ENCODE data around the gene ANKMY2.

Gene ANKMY2

DNA sequence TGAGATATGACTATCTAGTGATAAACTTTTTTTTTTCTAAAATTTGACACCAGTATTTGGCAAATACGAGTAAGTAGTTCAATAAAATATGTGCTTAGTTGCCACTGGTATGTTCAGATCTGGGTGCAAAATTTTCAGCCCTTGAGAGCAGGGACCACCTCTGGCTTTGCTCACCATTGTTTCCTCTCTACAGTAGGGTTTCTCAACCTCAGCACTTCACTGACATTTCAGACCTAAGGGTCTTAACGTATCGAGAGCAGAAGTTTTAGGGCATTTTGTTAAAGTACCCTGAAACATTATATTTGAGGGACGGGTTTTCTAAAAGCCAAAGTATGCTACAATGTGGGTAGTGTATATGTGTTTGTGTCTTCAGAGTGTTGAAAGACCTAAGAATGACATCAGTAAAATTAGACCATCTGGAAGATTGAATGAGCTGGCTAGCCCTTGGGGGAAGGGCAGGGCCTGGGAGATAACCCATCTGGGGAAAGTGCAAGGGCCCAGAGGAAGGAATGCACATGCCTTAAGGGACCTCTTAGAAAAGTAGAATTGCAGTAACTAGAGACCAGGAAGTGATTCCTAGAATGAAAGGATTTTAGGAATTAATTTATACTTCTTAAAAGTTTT lies 12.2 kb upstream of the ANKMY2 start:
- no peak for DNase-seq

DNA sequence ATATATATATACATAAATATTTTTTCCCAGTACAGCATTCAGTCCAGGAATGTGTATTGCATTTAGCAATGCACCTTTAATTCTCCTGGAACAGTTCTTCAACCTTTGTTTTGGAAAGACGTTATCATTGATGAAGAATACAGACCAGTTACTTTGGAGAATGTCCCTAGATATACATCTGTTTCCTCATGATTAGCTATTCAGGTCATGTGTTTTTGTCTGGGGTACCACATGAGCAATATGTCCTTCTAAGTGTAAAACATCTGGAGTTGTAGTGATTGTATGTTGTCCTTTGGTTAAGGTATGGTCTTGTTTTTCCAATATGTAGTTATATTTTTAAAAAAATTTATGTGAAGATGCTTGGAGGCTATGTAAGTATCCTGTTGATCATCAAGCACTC lies 10.6 kb upstream of the ANKMY2 start:
- DNase-seq, result no peak

DNA sequence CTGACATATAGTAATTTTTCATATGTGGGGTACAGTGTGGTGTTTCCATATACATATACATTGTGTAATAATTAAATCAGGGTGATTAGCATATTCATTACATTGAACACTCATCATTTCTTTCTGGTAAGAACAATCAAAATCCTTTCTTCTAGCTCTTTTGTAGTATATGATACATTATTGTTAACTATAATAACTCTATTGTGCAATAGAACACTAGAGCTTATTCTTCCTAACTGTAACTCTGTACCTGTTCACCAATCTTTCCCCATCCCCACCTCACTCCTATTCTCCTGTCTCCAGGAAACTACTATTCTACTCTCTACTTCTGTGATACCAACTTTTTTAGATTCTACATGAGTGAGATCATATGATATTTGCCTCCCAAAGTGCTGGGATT lies 9.8 kb upstream of the ANKMY2 start:
- DNase-seq, result no peak

DNA sequence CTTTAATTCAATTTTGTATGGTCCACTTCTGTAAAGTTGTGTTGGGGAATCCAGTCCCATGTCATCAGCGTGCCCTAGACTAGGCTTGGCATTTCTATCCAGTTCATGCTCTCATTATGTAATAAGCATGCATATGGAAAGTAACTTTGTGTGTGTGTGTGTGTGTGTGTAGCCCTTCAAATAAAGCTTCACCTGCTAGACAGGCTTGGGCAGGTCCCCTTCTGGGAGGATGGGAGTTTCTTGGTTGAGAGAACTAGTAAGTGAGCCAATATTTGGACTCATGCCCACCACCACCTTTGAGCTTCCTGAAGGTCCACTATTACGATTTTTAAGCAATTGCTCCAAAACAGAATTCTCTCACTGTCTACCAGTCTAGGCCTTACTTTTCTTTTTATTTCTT lies 7.3 kb upstream of the ANKMY2 start:
- no peak for DNase-seq

DNA sequence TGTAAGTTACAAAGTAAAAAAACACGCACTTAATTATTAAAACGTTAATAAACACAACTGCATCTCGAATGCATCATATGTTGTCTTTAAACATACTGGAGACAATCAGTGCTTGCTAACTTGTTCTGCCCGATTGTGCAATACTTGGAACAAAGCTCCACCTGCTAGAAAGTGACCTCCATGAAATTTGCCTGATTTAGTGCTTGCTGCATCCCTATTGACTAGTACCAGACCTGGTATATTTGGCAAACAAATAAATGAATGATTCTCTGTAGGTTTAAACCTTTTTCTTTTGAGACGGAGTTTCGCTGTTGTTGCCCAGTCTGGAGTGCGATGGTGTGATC lies 6.7 kb upstream of the ANKMY2 start:
- DNase-seq, result no peak

DNA sequence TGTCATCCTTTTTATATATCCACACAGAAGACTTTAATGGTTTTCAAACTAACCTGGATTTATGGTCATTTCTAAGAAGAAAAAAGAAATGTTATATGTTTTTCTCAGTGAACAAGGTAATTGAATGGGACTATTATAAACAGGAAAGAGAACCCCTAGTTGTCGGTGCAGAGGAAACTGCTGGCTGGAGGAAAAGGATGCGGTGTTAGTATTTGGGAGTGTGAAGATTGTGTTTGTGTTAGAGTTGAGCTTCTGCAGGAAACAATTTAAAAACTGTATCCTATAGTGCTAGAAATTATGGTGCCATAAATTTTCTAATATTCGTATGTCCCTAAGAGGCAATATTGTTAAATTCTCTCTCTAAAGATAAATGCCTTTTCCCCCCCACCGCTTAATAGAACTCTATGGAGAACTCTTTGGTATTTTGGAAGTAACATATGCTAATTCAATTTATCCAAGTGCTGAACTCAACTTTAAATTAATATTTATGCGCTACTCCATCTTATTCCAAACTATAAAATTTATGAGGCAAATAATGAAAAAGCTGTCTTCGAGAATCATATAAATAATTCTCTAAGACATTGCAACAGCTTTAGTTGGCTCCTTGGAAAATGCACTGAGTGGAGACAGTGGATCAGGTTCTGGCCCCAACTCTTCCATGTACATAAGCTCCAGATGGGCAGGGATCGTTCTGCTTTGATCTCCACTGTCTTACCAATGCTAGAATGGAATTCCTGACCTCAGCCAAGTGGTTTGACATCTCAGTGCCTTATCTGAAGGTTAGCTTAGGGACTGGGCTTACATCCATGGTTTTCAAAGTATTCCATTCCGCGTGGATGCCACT lies 6.1 kb upstream of the ANKMY2 start:
- no peak for DNase-seq

DNA sequence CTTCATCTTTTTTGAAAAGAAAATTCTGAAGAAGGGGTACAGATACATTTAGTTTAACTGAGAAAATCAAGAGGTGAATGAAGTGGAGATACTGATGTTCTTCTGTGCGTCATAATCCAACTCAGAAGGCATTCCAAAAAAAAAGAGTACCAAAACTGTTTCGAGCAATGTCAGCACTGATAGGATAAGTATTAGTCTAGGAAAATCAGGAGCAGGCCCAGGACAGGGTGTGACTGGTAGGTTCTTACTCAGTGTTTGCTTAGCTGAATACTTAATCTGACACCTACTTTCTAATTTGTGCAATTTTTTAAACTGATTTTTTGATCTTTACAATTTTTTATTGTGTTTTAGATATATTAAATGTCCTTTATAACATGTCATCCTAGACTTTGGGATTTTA lies 4.7 kb upstream of the ANKMY2 start:
- no peak for DNase-seq

DNA sequence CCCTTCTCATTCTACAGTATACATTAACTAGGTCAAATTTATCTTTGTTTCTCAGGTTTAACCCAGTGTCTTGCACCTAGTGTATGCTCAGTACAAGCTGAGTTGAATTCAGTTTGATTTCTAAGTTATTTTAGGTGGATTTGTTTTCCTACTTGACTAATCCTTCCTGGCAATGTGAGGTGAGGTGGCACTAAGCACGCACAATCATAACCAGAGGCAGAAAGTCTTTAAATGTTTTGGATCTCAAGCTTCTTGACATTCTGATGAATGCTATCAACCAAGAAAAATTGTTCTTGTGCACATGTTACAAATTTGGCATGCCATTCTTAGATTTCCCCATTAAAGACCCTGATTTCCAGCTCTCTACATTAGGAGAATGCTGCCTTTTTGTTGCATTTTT lies 3.6 kb upstream of the ANKMY2 start:
- no peak for DNase-seq

DNA sequence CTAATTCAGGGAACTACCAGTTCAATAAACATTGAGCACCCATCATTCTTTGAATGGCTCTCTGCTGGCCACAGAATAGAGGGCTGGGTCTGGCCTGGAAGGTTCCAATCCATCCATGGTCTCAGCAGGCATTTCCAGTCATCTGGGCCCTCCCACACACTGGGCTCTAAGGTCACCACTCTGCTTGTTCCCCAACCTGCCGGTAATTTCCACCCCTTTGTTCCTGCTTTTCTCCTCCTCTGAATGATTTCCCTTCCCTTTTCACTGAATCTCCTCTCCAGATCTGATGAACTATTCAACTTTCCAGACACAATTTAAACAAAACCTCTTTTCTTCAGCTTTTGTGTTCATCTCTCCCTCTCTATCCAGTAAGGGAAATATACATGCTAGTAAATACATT lies 3.0 kb upstream of the ANKMY2 start:
- no peak for DNase-seq

DNA sequence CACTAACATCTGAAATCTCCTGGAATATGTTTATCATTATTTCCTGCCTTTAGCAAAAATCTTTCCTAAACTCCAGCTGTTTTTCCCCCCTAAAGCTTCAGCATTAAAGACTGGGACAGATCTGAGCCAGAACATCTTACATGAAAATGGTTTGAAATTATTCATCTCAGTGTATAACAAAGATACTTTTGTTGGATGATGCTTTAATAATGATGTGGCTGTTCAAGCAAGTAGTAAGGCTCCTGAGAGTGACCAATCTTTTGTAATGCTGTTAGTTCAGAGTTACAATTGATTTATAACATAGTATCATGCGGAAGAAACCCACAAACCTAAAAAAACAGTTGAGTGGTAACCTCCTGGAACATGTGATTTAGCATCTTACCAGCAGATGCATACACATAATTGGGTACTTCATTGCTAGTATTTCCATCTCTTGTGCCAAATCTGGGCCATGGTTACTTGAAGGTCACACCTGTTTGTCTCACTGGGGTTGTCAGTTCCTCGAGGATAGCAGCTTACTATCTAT lies 1.9 kb upstream of the ANKMY2 start:
- DNase-seq, result no peak

DNA sequence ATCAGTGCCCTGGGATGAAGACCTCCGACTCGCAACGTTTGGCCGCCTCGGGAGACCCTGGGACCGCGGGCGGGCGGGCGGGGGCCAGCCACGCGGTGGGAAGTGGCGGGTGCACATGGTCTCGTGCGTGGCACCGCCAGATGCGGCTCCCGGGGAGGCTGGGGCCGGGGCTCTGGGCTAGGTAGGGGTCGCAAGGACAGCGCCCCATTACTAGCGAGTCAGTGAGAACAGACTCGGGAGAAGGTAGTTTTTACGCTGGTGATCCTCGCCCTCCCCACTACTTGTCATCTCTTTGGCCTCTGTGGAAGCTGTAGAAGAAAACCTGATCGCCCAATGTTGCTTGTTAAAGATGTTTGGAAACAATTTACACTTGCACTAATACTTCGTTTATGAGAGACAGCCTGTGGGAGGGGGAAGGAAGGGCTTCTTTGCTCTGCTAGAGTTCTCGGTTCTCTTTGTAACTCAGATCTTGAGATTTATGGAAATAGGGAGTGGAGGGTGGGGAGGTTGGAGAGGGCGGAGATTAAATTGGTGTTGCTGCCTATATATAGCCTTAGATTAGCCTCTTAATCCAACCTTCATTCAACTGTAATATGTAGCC lies 1.0 kb upstream of the ANKMY2 start:
- DNase-seq, result peak; percentile 44

DNA sequence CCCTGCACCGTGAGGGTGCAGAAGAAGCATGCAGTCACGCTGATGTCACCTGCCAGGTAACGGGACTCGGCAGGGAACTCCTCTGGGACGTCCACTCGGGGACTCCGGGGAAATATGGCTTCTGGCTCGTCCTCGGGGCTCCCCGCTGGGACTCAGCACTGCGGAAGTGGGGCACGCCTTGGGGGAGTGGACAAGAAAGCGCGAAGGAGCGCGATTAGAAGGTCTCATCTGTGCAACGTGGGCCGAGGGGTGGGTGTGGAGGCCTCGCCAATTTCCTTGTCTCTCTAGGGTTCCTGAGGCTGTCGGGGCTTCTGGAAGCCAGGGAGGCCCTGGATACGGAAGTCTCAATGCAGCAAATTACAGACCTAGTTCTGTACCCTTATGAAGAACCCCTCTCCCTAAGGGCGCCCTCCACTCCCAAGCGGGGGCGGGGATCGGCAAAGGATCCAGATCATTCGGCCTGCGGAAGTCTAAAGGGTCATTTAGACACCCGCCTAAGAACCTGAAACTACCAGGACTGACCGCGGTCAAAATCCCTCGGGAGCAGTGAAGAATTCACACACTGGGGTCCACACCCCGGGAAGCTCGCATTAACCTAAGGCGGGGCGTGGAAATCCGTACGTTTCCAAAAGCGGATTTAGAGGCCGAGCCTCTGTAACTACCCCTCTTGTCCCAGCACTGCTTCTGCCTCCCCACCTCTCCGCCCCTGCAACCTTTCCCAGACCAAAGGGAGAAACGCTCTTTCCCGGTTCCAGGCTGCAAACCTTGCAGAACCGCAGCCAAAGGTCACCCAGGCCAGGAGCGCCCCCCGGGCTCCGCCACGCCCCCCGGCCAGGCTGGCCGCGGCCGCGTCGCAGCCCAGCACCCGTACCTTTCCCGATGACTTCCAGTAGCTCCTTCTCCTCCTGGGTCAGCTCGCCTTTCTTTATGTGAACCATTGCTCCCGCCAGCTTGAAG lies 640 bp downstream of the ANKMY2 start:
- peak; percentile 52 for DNase-seq

DNA sequence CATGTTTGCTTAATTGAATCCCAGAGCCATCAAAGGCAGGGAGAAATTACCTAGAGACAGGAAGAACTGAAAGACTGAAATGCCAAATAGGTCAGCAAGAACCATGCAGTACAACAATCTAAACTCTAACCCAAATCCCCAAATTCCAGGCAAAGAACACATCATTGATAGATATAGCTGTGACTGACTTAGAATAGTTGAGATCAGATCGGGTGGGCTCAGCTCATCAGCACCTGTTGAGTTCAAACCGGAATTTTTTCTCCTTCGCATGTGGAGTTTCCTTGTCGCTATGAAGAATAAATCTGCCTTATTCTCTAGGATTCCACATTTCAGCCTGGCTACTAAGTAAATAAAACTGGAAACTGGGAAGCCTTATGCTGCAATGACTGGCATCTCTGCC lies 1.4 kb downstream of the ANKMY2 start:
- no peak for DNase-seq

DNA sequence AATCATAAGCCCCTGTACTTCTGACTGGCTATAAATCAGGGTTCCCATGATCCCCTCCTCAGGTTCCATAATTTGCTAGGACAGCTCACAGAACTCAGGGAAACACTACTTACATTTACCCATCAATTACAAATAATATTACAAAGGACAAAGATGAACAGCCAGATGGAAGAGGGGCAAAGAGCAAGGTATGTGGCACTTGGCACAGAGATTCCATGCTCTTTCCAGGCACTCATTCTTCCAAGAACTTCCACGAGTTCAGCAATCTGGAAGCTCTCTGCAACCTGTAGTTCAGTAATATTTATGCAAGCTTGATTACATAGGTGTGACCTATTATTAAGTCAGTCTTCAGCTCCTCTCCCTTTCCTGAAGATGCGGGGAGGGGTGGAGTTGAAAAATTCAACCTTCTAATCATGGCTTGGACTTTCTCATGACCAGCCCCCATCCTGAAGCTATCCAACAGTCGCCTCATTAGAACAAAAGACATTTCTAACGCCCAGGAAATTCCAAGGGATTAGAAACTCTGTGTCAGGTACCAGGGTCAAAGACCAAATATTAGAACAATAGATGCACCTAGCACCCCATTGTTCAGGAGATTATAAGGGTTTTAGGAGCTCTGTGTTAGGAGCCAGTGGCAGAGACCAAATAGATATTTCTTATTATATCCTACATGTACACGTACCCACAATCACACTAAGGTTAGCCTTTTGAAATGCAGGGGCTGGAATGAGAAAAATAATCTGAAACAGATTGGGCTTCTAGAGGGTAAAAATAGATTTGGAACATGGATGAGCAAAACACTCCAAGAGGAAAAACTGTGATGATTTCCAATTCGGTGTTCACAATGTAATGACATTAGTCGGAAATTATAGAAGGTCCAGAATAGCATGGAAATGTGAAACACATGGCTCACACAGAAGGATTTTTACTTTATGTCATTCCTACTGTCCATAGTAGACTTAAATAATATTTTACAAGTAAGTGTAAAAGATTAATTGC lies 7.0 kb downstream of the ANKMY2 start:
- no peak for DNase-seq

DNA sequence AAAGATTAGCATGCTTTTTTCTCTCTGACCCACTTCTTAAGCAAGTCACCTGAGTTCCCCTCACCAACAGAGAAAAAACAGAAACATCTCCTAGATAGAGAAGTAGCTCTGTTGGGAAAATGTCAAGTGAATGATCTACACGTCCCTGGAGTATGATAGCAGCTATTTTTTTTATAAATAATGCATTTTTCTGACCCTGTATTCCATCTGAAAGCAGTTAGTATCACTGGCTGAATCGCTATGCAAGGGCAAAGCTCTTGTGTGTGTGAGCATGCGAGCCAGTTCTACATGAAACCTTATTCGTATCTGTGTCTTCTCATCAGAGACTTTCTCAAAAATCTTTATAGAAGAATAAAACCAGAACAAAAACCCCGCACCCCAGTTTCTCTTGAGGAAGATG lies 8.2 kb downstream of the ANKMY2 start:
- no peak for DNase-seq

DNA sequence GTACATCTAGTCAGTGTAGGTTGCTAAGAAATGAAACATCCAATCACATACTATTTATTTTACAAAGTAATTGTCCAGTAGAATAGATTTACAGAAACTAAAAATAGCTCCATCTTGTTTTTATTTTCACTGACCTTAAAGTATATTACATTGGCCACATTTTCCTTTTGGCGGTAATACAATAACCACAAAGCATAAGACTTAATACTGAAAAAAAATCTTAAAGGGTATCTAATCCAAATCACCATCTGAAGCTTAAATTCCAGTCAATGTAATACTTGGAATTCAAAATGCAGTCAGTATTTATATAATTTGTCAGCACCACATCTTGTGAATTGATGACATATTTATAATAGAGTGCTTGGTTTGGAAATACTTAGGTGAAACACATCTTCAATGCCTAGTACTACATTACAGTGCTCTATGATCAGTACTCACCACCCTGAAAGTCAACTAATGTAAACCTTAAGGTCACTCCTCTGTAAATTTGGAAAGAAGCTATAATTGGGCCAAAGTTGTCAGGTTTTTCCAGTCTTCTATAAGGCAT lies 8.9 kb downstream of the ANKMY2 start:
- no peak for DNase-seq

DNA sequence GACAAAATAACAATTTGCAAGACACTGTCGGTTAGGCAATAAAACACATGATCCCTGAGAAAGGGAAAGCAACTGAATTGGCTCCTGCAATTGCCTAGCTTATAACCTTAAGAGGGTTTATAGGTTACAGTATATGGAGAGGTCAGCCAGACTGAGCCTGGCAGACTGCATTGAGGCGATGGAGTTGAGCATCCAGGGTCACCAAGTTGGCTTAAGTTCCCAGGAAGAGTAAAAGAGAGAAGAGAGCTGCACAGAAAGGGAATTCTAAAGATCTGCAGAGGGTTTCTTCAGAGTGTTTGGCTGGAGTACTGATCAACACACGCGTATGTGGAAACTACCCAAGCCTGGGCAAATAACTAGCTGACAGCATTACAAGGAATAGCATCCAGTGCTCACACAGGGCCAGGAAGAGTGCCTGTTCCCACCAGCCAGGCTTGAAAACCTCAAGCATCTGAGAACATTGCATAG lies 11.2 kb downstream of the ANKMY2 start:
- no peak for DNase-seq

DNA sequence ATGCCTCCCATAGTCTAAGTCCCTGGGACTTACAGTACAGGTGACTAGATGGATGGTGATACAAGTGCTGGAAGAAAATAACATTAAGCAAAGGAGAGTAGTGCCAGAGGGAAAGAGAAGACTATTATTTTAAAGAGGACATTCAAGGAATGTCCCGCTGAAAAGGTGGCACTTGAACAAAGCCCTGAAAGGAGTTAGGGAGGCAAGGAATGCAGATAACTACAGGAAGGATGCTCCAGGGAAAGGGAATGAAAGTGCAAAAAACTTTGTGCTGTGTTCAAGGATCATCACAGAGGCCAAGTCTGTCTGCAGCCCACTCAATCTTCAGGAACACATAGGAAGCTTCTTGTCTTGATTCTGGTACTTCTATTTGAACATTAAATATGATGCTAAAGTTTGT lies 14.9 kb downstream of the ANKMY2 start:
- no peak for DNase-seq

DNA sequence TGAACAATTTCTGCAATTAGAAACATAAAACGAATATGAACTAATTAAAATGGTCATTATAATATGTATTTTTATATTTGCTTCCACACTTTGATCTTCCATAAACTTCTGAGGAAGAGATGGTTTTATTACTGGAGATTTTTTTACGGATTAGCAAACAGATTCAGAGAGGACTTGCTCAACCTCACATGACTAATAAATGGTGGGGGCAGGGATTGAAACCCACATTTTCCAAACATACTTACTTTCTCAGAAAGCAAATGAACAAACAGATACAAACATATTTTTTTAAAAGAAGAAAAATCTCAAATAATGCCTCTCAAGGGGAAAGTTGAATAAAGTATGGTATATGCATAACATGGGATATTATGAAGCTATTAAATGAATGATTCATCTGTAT lies 18.3 kb downstream of the ANKMY2 start:
- DNase-seq, result no peak

DNA sequence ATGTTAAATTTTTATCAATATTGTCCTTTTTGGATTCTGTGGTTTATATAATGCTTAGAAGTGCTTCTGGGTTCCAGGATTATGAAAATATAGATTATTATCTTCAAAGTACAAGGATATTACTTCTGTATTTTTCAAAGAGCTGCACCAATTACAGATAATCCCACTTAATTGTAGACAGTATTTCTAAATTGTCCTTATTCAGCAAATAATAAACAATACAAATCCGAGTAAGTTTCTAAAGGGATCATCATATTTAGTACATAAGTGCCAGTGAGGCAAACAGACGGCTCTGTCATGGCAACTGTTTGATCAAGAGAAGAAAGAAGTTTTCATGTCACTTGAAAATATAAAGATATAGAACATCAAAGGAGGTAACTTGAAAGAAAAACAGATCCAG lies 19.2 kb downstream of the ANKMY2 start:
- no peak for DNase-seq

DNA sequence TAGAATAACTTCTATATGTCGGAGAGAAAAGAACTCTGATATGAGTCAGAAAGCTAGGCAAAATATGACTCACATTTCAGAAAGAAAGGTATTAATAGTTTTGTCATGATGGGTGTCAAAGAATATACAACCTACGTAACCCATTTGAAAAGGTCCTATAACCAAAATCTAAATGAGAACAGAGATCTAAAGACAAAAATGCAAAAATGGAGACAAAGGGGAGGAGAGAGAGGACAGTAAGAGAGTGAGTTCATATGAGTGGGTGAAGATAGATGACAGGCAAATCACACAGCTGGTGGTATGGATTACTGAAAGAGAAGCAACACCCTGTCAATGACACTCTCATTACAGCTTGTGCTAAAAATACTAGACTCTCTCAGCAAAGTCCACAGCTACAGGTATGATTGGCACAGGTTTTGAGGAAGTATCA lies 25.6 kb downstream of the ANKMY2 start:
- no peak for DNase-seq

Data from stimulated activated naive CD4-positive, alpha-beta T cell treated with Interleukin-2 at 50 U/mL for 16 hours (primary cell).